Right lobe of liver (tissue), 4 donors: Measurements from ENCODE around the gene TDG.

Source experiments
- CTCF ChIP-seq, 4 donors: fragments of 200-600 bp in 3 of 4; fragments of 450-650 bp in 1 of 4; IDR thresholded peaks; one replicate each; pipeline versions ENCODE4 v1.5.1 to v1.8.0; 2016 to 2022; ENCODE audit warnings: antibody characterized with exemption in 4 of 4, mild to moderate bottlenecking in 2 of 4
- POLR2A ChIP-seq: fragments of 450-650 bp; IDR thresholded peaks from one replicate; pipeline ENCODE4 v1.6.1; 2017; ENCODE audit warnings: antibody characterized with exemption, mild to moderate bottlenecking
- donor health status: DM: no; HTN: no; CAD: no.
- donor health status: DM: no; HTN: no; CAD: no.
- donor health status: DM: no; HTN: yes; CAD: no.

- TF ChIP-seq POLR2A (no peak), CTCF (IDR thresholded peaks at IDR 0.05) (no peak)
Measured at GRCh38 chr12:103969391-103969790, 3.7 kb downstream of the TDG start.
